IMR-90 (cell line): Measurements from ENCODE around the gene SH3BP4. TPM values are rescaled to one million over a fixed set of nuclear protein-coding genes. Genes with fewer than 3 reads are reported as not detected.
A peak's percentile ranks its signal among the peaks of the same experiment; 100 is the strongest.

Experiments used
- ATAC-seq: fragments of 200-7000 bp; cut with Tn5 transposase; 2 replicates; pipeline ENCODE4 v1.9.1; 2020; ENCODE audit warnings: low read depth, mild to moderate bottlenecking, moderate library complexity
- BruUV-seq: library from RNA; stranded (reverse); fragments of 400-500 nt; replicated peaks from 2 replicates; lab custom pipeline; 2021; lab: Mats Ljungman, UMichigan
- CTCF ChIA-PET: fragments of 300-600 bp; formaldehyde crosslinking; extraction: SDS; loops from one replicate; lab custom pipeline; 2021; ENCODE audit warnings: antibody characterized with exemption; lab: Yijun Ruan, JAX
- POLR2A ChIA-PET: fragments of 300-600 bp; sonication (Branson Sonifier 250); formaldehyde crosslinking; loops from one replicate; lab custom pipeline; 2022; ENCODE audit warnings: antibody characterized with exemption; ENCODE audit not compliant: unreplicated experiment; lab: Charles Lee
- DNase-seq: peaks from one replicate; pipeline ENCODE4 v3.0.0; 2013
- H2AFZ ChIP-seq: replicated peaks from 2 replicates; pipeline ENCODE3; 2013; ENCODE audit warnings: low read length, mild to moderate bottlenecking; ENCODE audit not compliant: poor library complexity
- H2AK5ac ChIP-seq: 2 replicates; pipeline ENCODE4 v1.6.1; 2013; ENCODE audit warnings: low read depth, low read length, inconsistent platforms
- H2AK9ac ChIP-seq: replicated peaks from 2 replicates; pipeline ENCODE3; 2013; ENCODE audit warnings: mild to moderate bottlenecking, low read depth, low read length, moderate library complexity; ENCODE audit not compliant: poor library complexity
- H2BK120ac ChIP-seq: 2 replicates; pipeline ENCODE4 v1.6.1; 2013; ENCODE audit warnings: low read depth, low read length, inconsistent platforms
- H2BK15ac ChIP-seq: 3 replicates; pipeline ENCODE4 v1.6.1; 2013; ENCODE audit warnings: low read depth, low read length, inconsistent platforms
- H2BK20ac ChIP-seq: 2 replicates; pipeline ENCODE4 v1.6.1; 2013; ENCODE audit warnings: low read depth, mild to moderate bottlenecking, inconsistent platforms, low read length, moderate library complexity
- H2BK5ac ChIP-seq: 2 replicates; pipeline ENCODE4 v1.6.1; 2013; ENCODE audit warnings: mild to moderate bottlenecking, low read depth, low read length, inconsistent platforms; ENCODE audit not compliant: poor library complexity, severe bottlenecking
- H3K14ac ChIP-seq: replicated peaks from 2 replicates; pipeline ENCODE4 v1.6.1; 2013; ENCODE audit warnings: low read depth, low read length, inconsistent platforms
- H3K18ac ChIP-seq: 2 replicates; pipeline ENCODE4 v1.6.1; 2013; ENCODE audit warnings: low read depth, low read length, control low read depth
- H3K23ac ChIP-seq: 2 replicates; pipeline ENCODE4 v1.6.1; 2013; ENCODE audit warnings: low read depth, low read length, inconsistent platforms
- H3K27ac ChIP-seq: 2 replicates; pipeline ENCODE4 v1.5.1; 2013; ENCODE audit warnings: mild to moderate bottlenecking, control low read depth, low read length; ENCODE audit not compliant: insufficient read depth
- H3K27me3 ChIP-seq: 2 replicates; pipeline ENCODE4 v1.6.1; 2013; ENCODE audit warnings: low read length; ENCODE audit not compliant: control insufficient read depth, insufficient read depth
- H3K36me3 ChIP-seq: 2 replicates; pipeline ENCODE4 v1.6.1; 2013; ENCODE audit warnings: low read length, mixed read lengths; ENCODE audit not compliant: control insufficient read depth, insufficient read depth
- H3K4ac ChIP-seq: 2 replicates; pipeline ENCODE4 v1.6.1; 2013; ENCODE audit warnings: low read depth, low read length, inconsistent platforms
- H3K4me1 ChIP-seq: 2 replicates; pipeline ENCODE4 v1.6.1; 2013; ENCODE audit warnings: low read length, mixed read lengths; ENCODE audit not compliant: control insufficient read depth, insufficient read depth
- H3K4me2 ChIP-seq: 2 replicates; pipeline ENCODE4 v1.6.1; 2013; ENCODE audit warnings: low read depth, mild to moderate bottlenecking, control low read depth, low read length, moderate library complexity
- H3K4me3 ChIP-seq: 2 replicates; pipeline ENCODE4 v1.5.1; 2013; ENCODE audit warnings: low read depth, mild to moderate bottlenecking, control low read depth, low read length, moderate library complexity; ENCODE audit not compliant: insufficient read depth
- H3K56ac ChIP-seq: 2 replicates; pipeline ENCODE4 v1.6.1; 2013; ENCODE audit warnings: low read length, inconsistent platforms; ENCODE audit not compliant: insufficient read depth; ENCODE audit errors: extremely low read depth
- H3K79me1 ChIP-seq, 2 experiments: 2 replicates each; pipeline ENCODE4 v1.6.1; 2013; ENCODE audit warnings: low read length in 2 of 2, inconsistent platforms in 1 of 2, low read depth in 1 of 2
- H3K9ac ChIP-seq: 2 replicates; pipeline ENCODE4 v1.6.1; 2013; ENCODE audit warnings: low read depth, low read length, control low read depth
- H3K9me1 ChIP-seq: 2 replicates; pipeline ENCODE4 v1.6.1; 2013; ENCODE audit warnings: low read length, inconsistent platforms; ENCODE audit not compliant: insufficient read depth
- H3K9me3 ChIP-seq: 2 replicates; pipeline ENCODE4 v1.6.1; 2013; ENCODE audit warnings: low read length; ENCODE audit not compliant: control insufficient read depth, insufficient read depth
- H4K20me1 ChIP-seq: 2 replicates; pipeline ENCODE4 v1.6.1; 2013; ENCODE audit warnings: low read length, inconsistent platforms; ENCODE audit not compliant: insufficient read depth
- H4K5ac ChIP-seq: 2 replicates; pipeline ENCODE4 v1.6.1; 2013; ENCODE audit warnings: mild to moderate bottlenecking, low read depth, low read length, control low read depth
- H4K8ac ChIP-seq, 2 experiments: 2 replicates each; pipeline ENCODE4 v1.6.1; 2013; ENCODE audit warnings: low read depth in 2 of 2, low read length in 2 of 2, control low read depth in 1 of 2, inconsistent platforms in 1 of 2
- H4K91ac ChIP-seq: 2 replicates; pipeline ENCODE4 v1.6.1; 2013; ENCODE audit warnings: low read depth, low read length, inconsistent platforms; ENCODE audit not compliant: insufficient read depth
- BHLHE40 ChIP-seq: fragments of 150-350 bp; IDR thresholded peaks from 2 replicates; pipeline ENCODE4 v1.6.1; 2016; ENCODE audit warnings: mild to moderate bottlenecking, low read depth, low read length
- CEBPB ChIP-seq: IDR thresholded peaks from 2 replicates; pipeline ENCODE4 v1.6.1; 2012; ENCODE audit warnings: low read depth, low read length, improper control_type of control experiment
- CHD1 ChIP-seq: IDR thresholded peaks from 2 replicates; pipeline ENCODE4 v1.6.1; 2012; ENCODE audit warnings: low read depth, low read length, improper control_type of control experiment
- FOS ChIP-seq: fragments of 150-350 bp; IDR thresholded peaks from 2 replicates; pipeline ENCODE4 v1.6.1; 2016; ENCODE audit warnings: low read depth, low read length
- MAFK ChIP-seq: IDR thresholded peaks from 2 replicates; pipeline ENCODE4 v1.6.1; 2012; ENCODE audit warnings: low read depth, low read length, improper control_type of control experiment
- MAZ ChIP-seq: IDR thresholded peaks from 2 replicates; pipeline ENCODE4 v1.6.1; 2012; ENCODE audit warnings: low read depth, mild to moderate bottlenecking, low read length, improper control_type of control experiment, moderate library complexity, borderline replicate concordance
- MXI1 ChIP-seq: IDR thresholded peaks from 2 replicates; pipeline ENCODE4 v1.6.1; 2012; ENCODE audit warnings: low read depth, mild to moderate bottlenecking, low read length, moderate library complexity, borderline replicate concordance
- POLR2A ChIP-seq: IDR thresholded peaks from 2 replicates; pipeline ENCODE4 v1.6.1; 2012; ENCODE audit warnings: mild to moderate bottlenecking, low read depth, low read length
- RAD21 ChIP-seq: IDR thresholded peaks from 2 replicates; pipeline ENCODE4 v1.6.1; 2012; ENCODE audit warnings: low read length, improper control_type of control experiment
- RCOR1 ChIP-seq: IDR thresholded peaks from 2 replicates; pipeline ENCODE4 v1.6.1; 2012; ENCODE audit warnings: mild to moderate bottlenecking, low read length, improper control_type of control experiment; ENCODE audit not compliant: insufficient replicate concordance
- SMC3 ChIP-seq: fragments of 150-350 bp; IDR thresholded peaks from 2 replicates; pipeline ENCODE4 v1.6.1; 2016; ENCODE audit warnings: low read depth, mild to moderate bottlenecking, antibody characterized with exemption, low read length, moderate library complexity
- WGBS, 2 experiments: methylation state at CpG; one replicate each; pipeline versions ENCODE4 v1.1.5 to v1.1.7; 2013; ENCODE audit warnings: missing lambda C conversion rate in 2 of 2; ENCODE audit not compliant: insufficient read length in 1 of 2; ENCODE audit errors: extremely low coverage in 2 of 2; 5-methylcytosine and 5-hydroxymethylcytosine counted together
- dilution Hi-C: fragments of 300-500 bp; cut with HindIII; formaldehyde crosslinking; loops from one replicate; pipeline ENCODE4 v1.14.3; 2018; ENCODE audit warnings: low sequenced_read_pairs; ENCODE audit not compliant: unreplicated experiment
- in situ Hi-C: fragments of 300-500 bp; cut with MboI; formaldehyde crosslinking; loops from 3 replicates; pipeline ENCODE4 v1.14.3; 2019; ENCODE audit warnings: low sequenced_read_pairs, inconsistent platforms, mixed read lengths
- intact Hi-C: fragments of 100-400 bp; cut with micrococcal nuclease; formaldehyde crosslinking; loops from 2 replicates; pipeline ENCODE4 v1.10.0; 2022
- polyA plus RNA-seq, 3 experiments: library from polyadenylated mRNA; depleted of rRNA; stranded (reverse); fragments of >200 nt; gene quantifications; 2 replicates each; pipeline ENCODE4 v1.2.3, GENCODE V29; 2012; ENCODE audit warnings: low replicate concordance in 1 of 3
- total RNA-seq: library from RNA; depleted of rRNA; stranded (reverse); fragments of >200 nt; gene quantifications from 2 replicates; pipeline ENCODE4 v1.2.3, GENCODE V29; 2012
- TF ChIP-seq, protein P1 (sequence below): fragments of 150-350 bp; IDR thresholded peaks from 2 replicates; pipeline ENCODE4 v1.6.1; 2016; ENCODE audit warnings: low read depth, mild to moderate bottlenecking, low read length, moderate library complexity, borderline replicate concordance

Gene SH3BP4
- total and polyA plus RNA-seq, 2 of the 4 experiments (the other 2 are of a cell fraction), result 104 to 122 TPM

DNA sequence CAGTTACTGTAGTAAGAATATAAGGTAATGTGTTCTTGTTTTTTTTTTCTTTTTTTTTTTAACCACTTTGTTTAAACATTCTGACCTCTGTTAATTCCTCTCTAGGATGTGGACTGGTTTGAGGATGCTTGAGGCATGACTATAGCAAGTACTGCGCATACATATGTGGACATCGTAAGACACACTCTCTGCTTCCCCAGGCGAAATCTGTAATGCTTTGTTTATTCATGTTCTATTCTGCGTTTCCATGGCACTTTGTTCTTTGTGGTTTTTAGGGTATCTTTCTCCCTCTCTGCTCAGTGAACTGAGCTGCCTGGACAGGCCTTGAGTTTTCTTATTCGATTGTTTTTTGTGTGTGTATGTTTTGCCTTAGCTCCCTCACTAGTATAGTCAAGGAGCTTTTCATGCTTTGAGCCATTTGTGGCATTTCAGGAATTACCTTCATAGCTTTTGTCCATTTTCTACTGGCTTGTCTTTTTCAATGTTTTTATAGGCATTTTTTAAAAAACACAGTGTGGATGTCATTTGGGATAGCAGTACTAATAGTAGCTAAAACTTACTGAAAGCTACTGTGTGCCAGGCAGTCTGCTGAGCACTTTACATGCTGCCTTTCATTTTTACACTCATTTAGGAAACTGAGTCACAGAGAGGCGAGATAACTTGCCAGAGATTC is 1.9 kb upstream of the SH3BP4 start:
- CTCF ChIA-PET, result interaction anchor here (0.6 to 1.4 kb wide), 7 partner anchors 10 to 385 kb away, joined by 3 to 5 read pairs (median 3); no protein-coding TSS in a partner anchor
- Histone ChIP-seq H2AFZ (no peak overlapping the region), H4K20me1 (peaks cover 19% of the 10 kb centered on the region), H4K91ac (peak overlapping the region; percentile 95), H3K4ac (peak overlapping the region; percentile 97), H3K27me3 (no peaks in the 10 kb centered on the region), H3K9me3 (no peaks in the 10 kb centered on the region), H3K56ac (peak overlapping the region; percentile 91), H3K4me3 (no peak overlapping the region), H4K8ac (peak overlapping the region; percentile 42 to 91; a peak in 3 of 4 replicates), H3K9ac (peak overlapping the region; percentile 98), H2AK5ac (peak overlapping the region; percentile 95), H2AK9ac (peak overlapping the region; percentile 63), H3K14ac (peak overlapping the region; percentile 81), H3K9me1 (peaks cover 10% of the 10 kb centered on the region), H3K79me1 (peaks cover 13 to 21% of the 10 kb centered on the region in 2 experiments; a peak in 3 of 4 replicates), H3K18ac (peak overlapping the region; percentile 82), H4K5ac (peak overlapping the region; percentile 96), H3K4me1 (peaks cover 24% of the 10 kb centered on the region), H2BK120ac (peak overlapping the region; percentile 97), H3K36me3 (peaks cover 5% of the 10 kb centered on the region), H3K4me2 (peak overlapping the region; percentile 53), H2BK15ac (peak overlapping the region; percentile 77), H3K27ac (peak overlapping the region; percentile 99), H3K23ac (peak overlapping the region; percentile 87), H2BK5ac (peak overlapping the region; percentile 97), H2BK20ac (peak overlapping the region; percentile 92)
- POLR2A ChIA-PET, result interaction anchor here (1.3 to 1.4 kb wide), 2 partner anchors 270 to 275 kb away, joined by 3 to 6 read pairs; no protein-coding TSS in a partner anchor
- in situ Hi-C loops, result loop anchor here (10.0 kb wide), 1 partner anchor 155 kb away; no protein-coding TSS in a partner anchor
- intact Hi-C loops, result loop anchor here (1.0 to 2.0 kb wide), 8 partner anchors 69 to 386 kb away; no protein-coding TSS in a partner anchor
- dilution Hi-C loops, result no loop called here
- BruUV-seq, result no TSS peak
- peak; percentile 16; the same call in 1 of the 2 replicates for TF ChIP-seq SMC3
- no peak; the same call in 1 of the 2 replicates for TF ChIP-seq RAD21
- TF ChIP-seq RCOR1, result peak; percentile 76
- peak; percentile 55; the same call in 1 of the 2 replicates for TF ChIP-seq BHLHE40
- no peak for TF ChIP-seq CHD1
- TF ChIP-seq MAFK, result peak; percentile 40; the same call in 1 of the 2 replicates
- TF ChIP-seq MXI1, result 0 out of 2 replicates have a peak, but pooled peaks have one; percentile 31
- TF ChIP-seq, protein P1, sequence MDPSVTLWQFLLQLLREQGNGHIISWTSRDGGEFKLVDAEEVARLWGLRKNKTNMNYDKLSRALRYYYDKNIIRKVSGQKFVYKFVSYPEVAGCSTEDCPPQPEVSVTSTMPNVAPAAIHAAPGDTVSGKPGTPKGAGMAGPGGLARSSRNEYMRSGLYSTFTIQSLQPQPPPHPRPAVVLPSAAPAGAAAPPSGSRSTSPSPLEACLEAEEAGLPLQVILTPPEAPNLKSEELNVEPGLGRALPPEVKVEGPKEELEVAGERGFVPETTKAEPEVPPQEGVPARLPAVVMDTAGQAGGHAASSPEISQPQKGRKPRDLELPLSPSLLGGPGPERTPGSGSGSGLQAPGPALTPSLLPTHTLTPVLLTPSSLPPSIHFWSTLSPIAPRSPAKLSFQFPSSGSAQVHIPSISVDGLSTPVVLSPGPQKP, result no peak
- TF ChIP-seq CEBPB, result peak; percentile 93
- peak; percentile 60 for TF ChIP-seq POLR2A
- peak; percentile 55; the same call in 1 of the 2 replicates for TF ChIP-seq MAZ
- peak; percentile 93 for TF ChIP-seq FOS
- ATAC-seq (peak; percentile 65), DNase-seq (peak; percentile 100)
- WGBS, 2 experiments, result 80% methylated on average over 1 of the region's 6 CpGs; no CpG with 5 or more reads in 1 of the 2 experiments
